K562 (cell line): ENCODE results near the gene SYNJ2. TPM values are rescaled to one million over a fixed set of nuclear protein-coding genes. Genes with fewer than 3 reads are reported as not detected.
A peak's percentile ranks its signal among the peaks of the same experiment; 100 is the strongest.

Experiments used
- ATAC-seq: fragments of 200-7000 bp; cut with Tn5 transposase; 3 replicates; pipeline ENCODE4 v1.9.1; 2020; ENCODE audit warnings: moderate library complexity
- BruUV-seq: library from RNA; stranded (reverse); fragments of 400-500 nt; replicated peaks from 2 replicates; lab custom pipeline; 2021; lab: Mats Ljungman, UMichigan
- CTCF ChIA-PET: fragments of 300-600 bp; formaldehyde crosslinking; extraction: SDS; loops from one replicate; lab custom pipeline; 2021; ENCODE audit warnings: low intra/inter-chr PET ratio; lab: Yijun Ruan, JAX
- POLR2A ChIA-PET: fragments of 300-600, 350-650 bp; sonication (Branson Sonifier 250); formaldehyde crosslinking; extraction: SDS; loops from one replicate; lab custom pipeline; 2021; ENCODE audit warnings: antibody characterized with exemption, inconsistent platforms; lab: Yijun Ruan, JAX
- DNase-seq, 4 experiments: peaks; one replicate each; pipeline versions ENCODE4 v3.0.0 to v3.0.0-alpha.2; 2011 to 2018; ENCODE audit warnings: low spot score in 3 of 4, mixed read lengths in 3 of 4; ENCODE audit errors: extremely low read depth in 1 of 4
- FAIRE-seq: peaks from 2 replicates; lab custom pipeline; 2011; peaks lifted over from hg19 to GRCh38; lab: Jason Lieb, UNC
- H2AFZ ChIP-seq: 2 replicates; pipeline ENCODE4 v1.6.0; 2011; ENCODE audit warnings: low read depth, low read length, control low read depth, inconsistent platforms
- H3K27ac ChIP-seq: fragments of 200-600 bp; 3 replicates; pipeline ENCODE4 v1.8.0; 2011; ENCODE audit warnings: low read depth, mild to moderate bottlenecking, control low read depth, inconsistent platforms, low read length, moderate library complexity, mixed read lengths; ENCODE audit errors: extremely low read depth
- H3K27me3 ChIP-seq, 2 experiments: fragments of 300-600 bp in 1 of 2; 2 replicates in 1 of 2; 3 replicates in 1 of 2; pipeline versions ENCODE4 v1.6.0 to v1.8.0; 2011; ENCODE audit warnings: inconsistent platforms in 2 of 2, low read length in 2 of 2, mild to moderate bottlenecking in 1 of 2, mixed read lengths in 1 of 2, moderate library complexity in 1 of 2; ENCODE audit not compliant: control insufficient read depth in 2 of 2, insufficient read depth in 2 of 2
- H3K36me3 ChIP-seq: fragments of 300-600 bp; 3 replicates; pipeline ENCODE4 v1.8.0; 2011; ENCODE audit warnings: mild to moderate bottlenecking, low read length, inconsistent platforms; ENCODE audit not compliant: control insufficient read depth, insufficient read depth
- H3K4me1 ChIP-seq, 2 experiments: fragments of 200-600 bp in 1 of 2; replicated peaks in 1 of 2; 2 replicates in 1 of 2; 3 replicates in 1 of 2; pipeline versions ENCODE4 v1.5.1 to v1.8.0; 2011; ENCODE audit warnings: inconsistent platforms in 2 of 2, low read length in 2 of 2, mild to moderate bottlenecking in 1 of 2, mixed read lengths in 1 of 2, moderate library complexity in 1 of 2; ENCODE audit not compliant: control insufficient read depth in 2 of 2, insufficient read depth in 2 of 2
- H3K4me2 ChIP-seq: 2 replicates; pipeline ENCODE4 v1.6.1; 2011; ENCODE audit warnings: low read length, control low read depth, inconsistent platforms, mixed read lengths; ENCODE audit not compliant: insufficient read depth
- H3K4me3 ChIP-seq: fragments of 200-600 bp; sonication (generic), shearing (Covaris generic); 2 replicates; pipeline ENCODE4 v1.5.1; 2016; ENCODE audit warnings: control low read depth, inconsistent platforms
- H3K79me2 ChIP-seq: fragments of 200-600 bp; 3 replicates; pipeline ENCODE4 v1.8.0; 2011; ENCODE audit warnings: low read length, inconsistent platforms; ENCODE audit not compliant: control insufficient read depth, insufficient read depth
- H3K9ac ChIP-seq, 2 experiments: 2 replicates each; pipeline versions ENCODE4 v1.6.0 to v1.6.1; 2011; ENCODE audit warnings: low read depth in 2 of 2, low read length in 2 of 2, control low read depth in 1 of 2, inconsistent platforms in 1 of 2, mild to moderate bottlenecking in 1 of 2, mixed read lengths in 1 of 2; ENCODE audit not compliant: insufficient read depth in 1 of 2
- H3K9me1 ChIP-seq: one replicate; pipeline ENCODE4 v1.6.0; 2011; ENCODE audit warnings: inconsistent platforms, mild to moderate bottlenecking, low read length, moderate library complexity; ENCODE audit not compliant: control insufficient read depth, insufficient read depth
- H3K9me3 ChIP-seq: replicated peaks from 2 replicates; pipeline ENCODE4 v1.5.1; 2011; ENCODE audit warnings: low read depth, low read length, inconsistent platforms; ENCODE audit not compliant: control insufficient read depth, insufficient read depth
- H4K20me1 ChIP-seq: replicated peaks from 2 replicates; pipeline ENCODE4 v1.6.1; 2011; ENCODE audit warnings: low read length, inconsistent platforms, mixed read lengths; ENCODE audit not compliant: control insufficient read depth, insufficient read depth
- NR0B1 ChIP-seq: fragments of 450-650 bp; IDR thresholded peaks from one replicate; pipeline ENCODE4 v1.6.1; 2018; ENCODE audit warnings: mild to moderate bottlenecking, moderate library complexity; ENCODE audit not compliant: partially characterized antibody
- TCF7 ChIP-seq: sonication (generic); IDR thresholded peaks from 2 replicates; pipeline ENCODE4 v1.6.1; 2016; ENCODE audit warnings: antibody characterized with exemption, borderline replicate concordance
- TRIM24 ChIP-seq, 2 experiments: fragments of 450-650 bp; IDR thresholded peaks; 2 replicates each; pipeline ENCODE4 v1.6.1; 2016
- WGBS: fragments of 100-300 bp; shearing (Covaris generic); methylation state at CpG from one replicate; pipeline ENCODE4 v1.1.6; 2016; ENCODE audit warnings: low coverage, mixed read lengths; ENCODE audit not compliant: insufficient coverage; ENCODE audit errors: missing lambda C conversion rate; 5-methylcytosine and 5-hydroxymethylcytosine counted together
- in situ Hi-C: fragments of 300-500 bp; cut with MboI; formaldehyde crosslinking; loops from 4 replicates; pipeline ENCODE4 v1.15.0; 2018; ENCODE audit warnings: inconsistent platforms, mixed read lengths
- intact Hi-C: fragments of 100-400 bp; cut with micrococcal nuclease; formaldehyde crosslinking; loops from 2 replicates; pipeline ENCODE4 v1.14.2; 2022
- polyA plus RNA-seq, 8 experiments: library from polyadenylated mRNA; depleted of rRNA in 4 of 8; stranded (reverse) in 5 of 8; unstranded in 3 of 8; fragments of >200 nt; fragmentation: Nextera tagmentation in 2 of 8; fragmentation: Illumina TruSeq in 1 of 8; extraction: Ambion mirVana in 2 of 8; extraction: Trizol in 1 of 8; gene quantifications; 2 replicates each; pipeline versions ENCODE4 v1.2.1 to v1.2.3, GENCODE V29; 2011 to 2014; ENCODE audit warnings: inconsistent platforms in 1 of 8, missing spikeins in 1 of 8
- total RNA-seq, 7 experiments: library from RNA; depleted of rRNA in 6 of 7; stranded (reverse); fragments of >200 nt in 6 of 7; fragmentation: Illumina TruSeq in 2 of 7; extraction: Trizol in 2 of 7; gene quantifications; 2 replicates each; pipeline versions ENCODE4 v1.2.1 to v1.2.3, GENCODE V29; 2011 to 2021; ENCODE audit warnings: low replicate concordance in 1 of 7
- TF ChIP-seq, protein P1 (sequence below): fragments of 450-650 bp; formaldehyde crosslinking; IDR thresholded peaks from 2 replicates; pipeline ENCODE4 v1.4.0; 2022; ENCODE audit warnings: missing genetic modification characterization

The SYNJ2 gene
- total and polyA plus RNA-seq, 9 of the 15 experiments (the other 6 are each of a cell fraction or from before 2014, with no cell fraction given) = 3.0 to 27.7 (median 17.8) TPM

GRCh38 chr6:158017621-158018040 lies 36.0 kb downstream of the SYNJ2 start:
- ChIA-PET POLR2A (interaction anchor here (0.6 kb wide), 1 partner anchor 20 kb away, joined by 4 read pairs; no protein-coding TSS in a partner anchor), CTCF (no interaction called here)
- no peaks in the 10 kb centered on the region for H3K27me3 ChIP-seq
- no peak overlapping the region for H3K4me2 ChIP-seq
- peaks cover 7% of the 10 kb centered on the region for H3K9me1 ChIP-seq
- FAIRE-seq (no peak), DNase-seq (no peak), ATAC-seq (no peak)
- no peaks in the 10 kb centered on the region for H3K9me3 ChIP-seq
- TF ChIP-seq TRIM24 (IDR thresholded peaks at IDR 0.05) (no peak), TCF7 (no peak), NR0B1 (no peak)
- TF ChIP-seq, protein P1, sequence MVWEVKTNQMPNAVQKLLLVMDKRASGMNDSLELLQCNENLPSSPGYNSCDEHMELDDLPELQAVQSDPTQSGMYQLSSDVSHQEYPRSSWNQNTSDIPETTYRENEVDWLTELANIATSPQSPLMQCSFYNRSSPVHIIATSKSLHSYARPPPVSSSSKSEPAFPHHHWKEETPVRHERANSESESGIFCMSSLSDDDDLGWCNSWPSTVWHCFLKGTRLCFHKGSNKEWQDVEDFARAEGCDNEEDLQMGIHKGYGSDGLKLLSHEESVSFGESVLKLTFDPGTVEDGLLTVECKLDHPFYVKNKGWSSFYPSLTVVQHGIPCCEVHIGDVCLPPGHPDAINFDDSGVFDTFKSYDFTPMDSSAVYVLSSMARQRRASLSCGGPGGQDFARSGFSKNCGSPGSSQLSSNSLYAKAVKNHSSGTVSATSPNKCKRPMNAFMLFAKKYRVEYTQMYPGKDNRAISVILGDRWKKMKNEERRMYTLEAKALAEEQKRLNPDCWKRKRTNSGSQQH = no peak
- no peak overlapping the region for H3K27ac ChIP-seq
- intact Hi-C loops (no loop called here), in situ Hi-C loops (no loop called here)
- peak overlapping the region in 1 of 2 experiments; percentile 26; a peak in 1 of 4 replicates for H3K9ac ChIP-seq
- 78% methylated on average over 11 of the region's 13 CpGs for WGBS
- H3K79me2 ChIP-seq = peaks cover 10% of the 10 kb centered on the region; the same call in 2 of the 3 replicates
- no peak overlapping the region for H3K4me3 ChIP-seq
- H4K20me1 ChIP-seq = peaks cover 14% of the 10 kb centered on the region; the same call in 1 of the 2 replicates
- peaks cover 5 to 14% of the 10 kb centered on the region in 2 experiments; a peak in 3 of 5 replicates for H3K4me1 ChIP-seq
- H2AFZ ChIP-seq = no peak overlapping the region
- BruUV-seq = no TSS peak
- peaks cover 22% of the 10 kb centered on the region; the same call in 2 of the 3 replicates for H3K36me3 ChIP-seq
